Stomach (tissue), 9 donors: ENCODE results near the gene SPEM2. TPM values are rescaled to one million over a fixed set of nuclear protein-coding genes. Genes with fewer than 3 reads are reported as not detected.

ENCODE experiments used
- DNase-seq, 2 donors: peaks; one replicate each; pipeline versions ENCODE4 v3.0.0 to v3.0.0-alpha.2; 2013 to 2019
- H3K27ac ChIP-seq, 5 donors: fragments of 200-600 bp in 4 of 5; sonication (generic) in 4 of 5; one replicate each; pipeline ENCODE4 v1.5.1; 2013 to 2019; ENCODE audit warnings: mild to moderate bottlenecking in 1 of 5, moderate library complexity in 1 of 5
- H3K27me3 ChIP-seq, 3 donors: fragments of 200-600 bp; sonication (generic); one replicate each; pipeline ENCODE4 v1.5.1; 2017 to 2019; ENCODE audit warnings: mixed run types in 1 of 3
- H3K36me3 ChIP-seq, 4 donors: fragments of 200-600 bp; sonication (generic); 1 replicate in 3 of 4; 2 replicates in 1 of 4; pipeline ENCODE4 v1.5.1; 2016 to 2019
- H3K4me1 ChIP-seq, 4 donors: fragments of 200-600 bp; sonication (generic); one replicate each; pipeline ENCODE4 v1.5.1; 2016 to 2019
- H3K4me3 ChIP-seq, 4 donors: fragments of 200-600 bp; sonication (generic) in 3 of 4; one replicate each; pipeline ENCODE4 v1.5.1; 2016 to 2019; ENCODE audit warnings: mild to moderate bottlenecking in 1 of 4
- H3K9me3 ChIP-seq, 4 donors: fragments of 200-600 bp; sonication (generic); one replicate each; pipeline ENCODE4 v1.5.1; 2016 to 2019
- CTCF ChIP-seq, 7 experiments: fragments of 450-650 bp in 4 of 7; fragments of 200-600 bp in 3 of 7; sonication (generic) in 3 of 7; IDR thresholded peaks; one replicate each; pipeline ENCODE4 v1.5.1; 2016 to 2019; ENCODE audit warnings: antibody characterized with exemption in 7 of 7, control low read depth in 2 of 7, mild to moderate bottlenecking in 1 of 7
- EP300 ChIP-seq: sonication (generic); formaldehyde crosslinking; IDR thresholded peaks from one replicate; pipeline ENCODE4 v1.6.1; 2017; ENCODE audit warnings: antibody characterized with exemption
- POLR2A ChIP-seq, 4 donors: fragments of 450-650 bp; IDR thresholded peaks; one replicate each; pipeline ENCODE4 v1.6.1; 2016; ENCODE audit warnings: antibody characterized with exemption in 4 of 4, control low read depth in 2 of 4, mild to moderate bottlenecking in 1 of 4, moderate library complexity in 1 of 4
- POLR2AphosphoS5 ChIP-seq, 3 donors: sonication (generic); formaldehyde crosslinking; IDR thresholded peaks; one replicate each; pipeline ENCODE4 v1.6.1; 2016; ENCODE audit warnings: antibody characterized with exemption in 3 of 3
- WGBS, 5 donors: extraction: QIAGEN DNeasy Blood & Tissue Kit in 3 of 5; methylation state at CpG; one replicate each; pipeline versions ENCODE4 v1.1.5 to v1.1.7; 2013 to 2018; 5-methylcytosine and 5-hydroxymethylcytosine counted together
- intact Hi-C: fragments of 100-400 bp; cut with DNase I; formaldehyde crosslinking; loops from one replicate; pipeline ENCODE4 v1.15.1; 2023; ENCODE audit warnings: low total_unique reads
- polyA plus RNA-seq, 3 donors: library from polyadenylated mRNA; stranded (reverse); fragments of 200-250 nt; gene quantifications; one replicate each; pipeline ENCODE4 v1.2.3, GENCODE V29; 2013
- total RNA-seq, 5 donors: library from RNA; depleted of rRNA; stranded (reverse); fragments of >200 nt; gene quantifications; one replicate each; pipeline versions ENCODE4 v1.1.0 to v1.2.3, GENCODE V29; 2014 to 2016
- donor health status: healthy with polysubstance abuse.
- donor health status: Bipolar disorder and iron deficiency.
- donor health status: healthy.

SPEM2 gene
- total and polyA plus RNA-seq, 8 donors, result not detected

GRCh38 chr17:7388856-7389255 lies 36.6 kb upstream of the SPEM2 start:
- intact Hi-C loops, result no loop called here
- TF ChIP-seq EP300, result no peak
- Histone ChIP-seq H3K27ac (no peak overlapping the region), H3K36me3 (peaks cover 26 to 79% (median 77%) of the 10 kb centered on the region in 4 donors), H3K4me1 (peaks cover 13 to 22% (median 16%) of the 10 kb centered on the region in 4 donors), H3K4me3 (no peak overlapping the region), H3K9me3 (no peaks in the 10 kb centered on the region), H3K27me3 (peaks cover 0 to 7% (median 0%) of the 10 kb centered on the region in 3 donors)
- no peak for DNase-seq
- 90 to 95% (median 95%) methylated on average over 7 to 10 of the region's 10 CpGs for WGBS, 5 donors

DNA sequence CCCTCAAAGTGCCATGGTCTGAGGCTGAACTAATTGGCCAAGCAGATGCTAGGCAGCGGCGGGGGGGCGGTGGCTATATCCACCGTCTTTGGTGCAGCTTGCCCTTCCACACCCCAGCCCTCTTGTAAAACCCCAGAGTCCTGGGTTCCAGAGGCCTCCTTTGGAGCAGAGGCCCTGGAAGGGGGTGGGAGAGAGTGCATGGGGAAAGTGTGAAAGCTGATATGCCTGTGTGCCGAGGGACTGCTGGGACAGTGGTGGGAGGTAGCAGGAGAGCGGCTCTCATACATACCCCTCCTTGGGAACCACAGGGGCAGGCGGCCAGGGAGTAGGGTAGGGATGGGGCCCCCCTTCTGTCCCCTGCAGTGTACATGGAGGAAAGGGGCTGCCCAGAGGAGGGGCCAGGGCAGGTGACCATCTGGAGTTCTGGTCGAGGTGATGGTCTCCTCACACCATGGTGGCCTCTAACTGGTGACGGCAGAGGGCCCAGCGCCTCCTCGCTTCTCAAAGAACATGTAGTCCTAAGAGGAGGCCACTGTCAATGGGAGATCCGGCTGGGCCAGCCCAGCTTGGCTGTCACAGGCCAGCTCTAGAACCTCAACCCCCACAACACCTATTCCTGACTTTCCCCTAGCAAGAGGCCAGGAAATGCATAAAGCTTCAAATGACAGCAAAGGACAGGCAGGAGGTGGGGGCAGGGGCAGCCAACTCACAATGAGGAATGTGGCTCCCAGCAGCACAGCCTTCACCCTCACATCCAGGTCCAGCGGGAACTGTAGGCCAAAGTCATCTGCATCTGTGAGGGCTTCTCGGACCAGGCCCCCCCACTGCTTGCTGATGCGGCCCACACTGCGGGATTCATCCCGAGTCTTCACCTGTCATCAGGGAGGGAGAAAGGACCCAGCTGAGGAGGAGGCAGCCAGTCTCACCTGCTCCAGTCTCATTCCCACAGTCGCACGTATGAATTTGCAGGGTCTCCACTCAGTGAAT lies 35.2 kb upstream of the SPEM2 start:
- peaks cover 15 to 23% (median 21%) of the 10 kb centered on the region in 4 donors for H3K4me1 ChIP-seq
- H3K4me3 ChIP-seq, result no peak overlapping the region
- WGBS, 5 donors, result 87 to 92% (median 88%) methylated on average over 18 to 19 of the region's 19 CpGs
- peak in 1 of 2 donors; percentile 1 for DNase-seq
- no peaks in the 10 kb centered on the region for H3K27me3 ChIP-seq
- H3K9me3 ChIP-seq, result no peaks in the 10 kb centered on the region
- intact Hi-C loops, result no loop called here
- H3K36me3 ChIP-seq, result peaks cover 26 to 69% (median 66%) of the 10 kb centered on the region in 4 donors
- no peak for TF ChIP-seq CTCF (IDR thresholded peaks at IDR 0.05)
- no peak for TF ChIP-seq POLR2A (IDR thresholded peaks at IDR 0.05)
- no peak for TF ChIP-seq POLR2AphosphoS5 (IDR thresholded peaks at IDR 0.05)
- TF ChIP-seq EP300, result no peak
- no peak overlapping the region for H3K27ac ChIP-seq

- Histone ChIP-seq H3K27me3 (no peaks in the 10 kb centered on the region), H3K9me3 (no peaks in the 10 kb centered on the region), H3K36me3 (peaks cover 26 to 61% (median 57%) of the 10 kb centered on the region in 4 donors), H3K4me1 (peaks cover 18 to 26% (median 25%) of the 10 kb centered on the region in 4 donors), H3K27ac (peak overlapping the region in 1 of 5 donors; percentile 12), H3K4me3 (no peak overlapping the region)
- intact Hi-C loops, result no loop called here
- 40 to 75% (median 51%) methylated on average over 2 of the region's 2 CpGs for WGBS, 5 donors
- peak in 1 of 2 donors; percentile 5 for DNase-seq
- no peak for TF ChIP-seq CTCF (IDR thresholded peaks at IDR 0.05)
- no peak for TF ChIP-seq POLR2AphosphoS5 (IDR thresholded peaks at IDR 0.05)
- TF ChIP-seq EP300, result no peak
- TF ChIP-seq POLR2A (IDR thresholded peaks at IDR 0.05), result no peak
Measured at GRCh38 chr17:7391307-7391706, 34.1 kb upstream of the SPEM2 start.

- peak in 1 of 2 donors; percentile 35 for DNase-seq
- intact Hi-C loops, result no loop called here
- Histone ChIP-seq H3K27me3 (no peaks in the 10 kb centered on the region), H3K4me1 (peaks cover 18 to 26% (median 25%) of the 10 kb centered on the region in 4 donors), H3K4me3 (peak overlapping the region; percentile 79 to 93 (median 84)), H3K27ac (peak overlapping the region in 4 of 5 donors; percentile 88 to 97 (median 96)), H3K36me3 (peaks cover 22 to 45% (median 41%) of the 10 kb centered on the region in 4 donors), H3K9me3 (no peaks in the 10 kb centered on the region)
- TF ChIP-seq EP300 (no peak), CTCF (IDR thresholded peaks at IDR 0.05) (no peak), POLR2AphosphoS5 (IDR thresholded peaks at IDR 0.05) (no peak), POLR2A (IDR thresholded peaks at IDR 0.05) (no peak)
- WGBS, 5 donors, result 54 to 78% (median 63%) methylated on average over 25 to 42 of the region's 42 CpGs
Measured at GRCh38 chr17:7392696-7393612, 32.5 kb upstream of the SPEM2 start.
